ENCODE results near the gene INTS1. TPM values are rescaled to one million over a fixed set of nuclear protein-coding genes. Genes with fewer than 3 reads are reported as not detected.

Gene INTS1, protein sequence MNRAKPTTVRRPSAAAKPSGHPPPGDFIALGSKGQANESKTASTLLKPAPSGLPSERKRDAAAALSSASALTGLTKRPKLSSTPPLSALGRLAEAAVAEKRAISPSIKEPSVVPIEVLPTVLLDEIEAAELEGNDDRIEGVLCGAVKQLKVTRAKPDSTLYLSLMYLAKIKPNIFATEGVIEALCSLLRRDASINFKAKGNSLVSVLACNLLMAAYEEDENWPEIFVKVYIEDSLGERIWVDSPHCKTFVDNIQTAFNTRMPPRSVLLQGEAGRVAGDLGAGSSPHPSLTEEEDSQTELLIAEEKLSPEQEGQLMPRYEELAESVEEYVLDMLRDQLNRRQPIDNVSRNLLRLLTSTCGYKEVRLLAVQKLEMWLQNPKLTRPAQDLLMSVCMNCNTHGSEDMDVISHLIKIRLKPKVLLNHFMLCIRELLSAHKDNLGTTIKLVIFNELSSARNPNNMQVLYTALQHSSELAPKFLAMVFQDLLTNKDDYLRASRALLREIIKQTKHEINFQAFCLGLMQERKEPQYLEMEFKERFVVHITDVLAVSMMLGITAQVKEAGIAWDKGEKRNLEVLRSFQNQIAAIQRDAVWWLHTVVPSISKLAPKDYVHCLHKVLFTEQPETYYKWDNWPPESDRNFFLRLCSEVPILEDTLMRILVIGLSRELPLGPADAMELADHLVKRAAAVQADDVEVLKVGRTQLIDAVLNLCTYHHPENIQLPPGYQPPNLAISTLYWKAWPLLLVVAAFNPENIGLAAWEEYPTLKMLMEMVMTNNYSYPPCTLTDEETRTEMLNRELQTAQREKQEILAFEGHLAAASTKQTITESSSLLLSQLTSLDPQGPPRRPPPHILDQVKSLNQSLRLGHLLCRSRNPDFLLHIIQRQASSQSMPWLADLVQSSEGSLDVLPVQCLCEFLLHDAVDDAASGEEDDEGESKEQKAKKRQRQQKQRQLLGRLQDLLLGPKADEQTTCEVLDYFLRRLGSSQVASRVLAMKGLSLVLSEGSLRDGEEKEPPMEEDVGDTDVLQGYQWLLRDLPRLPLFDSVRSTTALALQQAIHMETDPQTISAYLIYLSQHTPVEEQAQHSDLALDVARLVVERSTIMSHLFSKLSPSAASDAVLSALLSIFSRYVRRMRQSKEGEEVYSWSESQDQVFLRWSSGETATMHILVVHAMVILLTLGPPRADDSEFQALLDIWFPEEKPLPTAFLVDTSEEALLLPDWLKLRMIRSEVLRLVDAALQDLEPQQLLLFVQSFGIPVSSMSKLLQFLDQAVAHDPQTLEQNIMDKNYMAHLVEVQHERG (N-terminal part only)
- 10 to 100 TPM; 26.9 to 42.4 TPM for total RNA-seq
- long read RNA-seq, partial matches to known transcripts = 68 of 72 reads
- long read RNA-seq, other reads (novel, unspliced or antisense) = 4 of 72 reads

GRCh38 chr7:1503816-1504775 is at the start of gene INTS1:
TSS of gene INTS1 (minus strand) at chr7:1504389. CDS start at chr7:1503960, 429 bp downstream.
- peak; percentile 93 for DNase-seq
- intact Hi-C loops (cut with DNase I) = loop anchor here (5.0 to 10.0 kb wide), 2 partner anchors 51 to 53 kb away; partner anchors contain the start of gene TMEM184A (in 2 of the 2)
- ATAC-seq = peak; percentile 92 to 94

DNA sequence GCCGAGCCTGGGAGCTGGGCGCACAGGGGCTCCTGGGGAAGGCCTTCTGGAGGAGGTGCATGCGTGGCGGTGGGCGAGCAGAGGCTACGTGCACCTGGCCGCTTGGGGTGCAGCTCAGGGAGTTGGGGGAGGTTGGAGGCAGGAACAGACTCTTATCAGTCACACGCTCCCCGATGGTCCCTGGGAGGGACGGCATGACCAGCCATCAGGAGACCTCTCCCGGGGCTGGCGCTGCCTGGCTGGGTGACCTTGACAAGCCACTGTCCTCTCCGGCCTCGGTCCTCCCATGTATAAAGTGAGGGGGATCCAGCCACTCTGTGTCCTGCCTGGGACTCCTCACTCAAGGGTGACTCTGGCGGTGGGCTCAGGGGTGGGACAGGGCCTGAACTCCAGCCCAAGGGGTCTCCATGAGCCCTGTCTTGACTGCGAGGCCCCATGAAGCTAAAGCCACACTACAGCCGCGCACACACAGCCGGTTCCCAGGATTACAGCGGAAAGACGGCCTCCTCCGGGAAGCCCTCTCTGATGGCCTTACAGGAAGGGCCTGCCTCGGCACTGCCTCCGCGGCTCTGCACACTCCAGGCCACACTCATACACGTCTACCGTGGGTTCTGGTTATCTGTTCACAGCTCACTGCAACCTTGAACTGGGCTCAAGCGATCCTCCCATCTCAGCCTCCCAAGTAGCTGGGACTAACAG is 49.5 kb upstream of the INTS1 start:
- peak; percentile 14 for DNase-seq
- intact Hi-C loops (cut with DNase I) = loop anchor here in 1 of 2 donors (10.0 kb wide), 1 partner anchor 49 kb away; the partner anchor contains the start of gene INTS1

DNA sequence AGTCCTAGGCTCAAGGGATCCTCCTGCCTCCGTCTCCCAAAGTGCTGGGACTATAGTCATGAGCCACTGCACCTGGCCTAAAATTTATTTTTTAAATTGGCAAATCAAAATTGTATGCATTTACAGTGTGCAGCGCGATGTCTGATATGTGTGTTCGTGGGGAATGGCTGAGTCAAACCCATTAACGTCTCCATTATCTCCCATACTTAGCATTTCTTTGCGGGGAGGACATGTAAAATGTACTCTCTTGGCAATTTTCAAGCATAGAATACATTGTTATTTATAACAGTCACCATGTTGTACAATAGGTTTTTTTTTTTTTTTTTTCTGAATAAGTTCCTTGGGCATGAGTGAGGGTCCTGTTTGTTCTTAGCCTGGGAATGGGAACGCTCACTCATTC is 48.0 kb upstream of the INTS1 start:
- intact Hi-C loops (cut with DNase I) = loop anchor here in 1 of 2 donors (10.0 kb wide), 1 partner anchor 47 kb away; the partner anchor contains the start of gene INTS1
- ATAC-seq (no peak), DNase-seq (no peak)

More for the DNA sequence above, 49.5 kb upstream of the INTS1 start:
- no peak for ATAC-seq

- ATAC-seq (no peak), DNase-seq (no peak)
- intact Hi-C loops (cut with DNase I) = loop anchor here in 1 of 2 donors (10.0 kb wide), 1 partner anchor 46 kb away; the partner anchor contains the start of gene INTS1
Observed at GRCh38 chr7:1550846-1551155, 46.6 kb upstream of the INTS1 start.

DNA sequence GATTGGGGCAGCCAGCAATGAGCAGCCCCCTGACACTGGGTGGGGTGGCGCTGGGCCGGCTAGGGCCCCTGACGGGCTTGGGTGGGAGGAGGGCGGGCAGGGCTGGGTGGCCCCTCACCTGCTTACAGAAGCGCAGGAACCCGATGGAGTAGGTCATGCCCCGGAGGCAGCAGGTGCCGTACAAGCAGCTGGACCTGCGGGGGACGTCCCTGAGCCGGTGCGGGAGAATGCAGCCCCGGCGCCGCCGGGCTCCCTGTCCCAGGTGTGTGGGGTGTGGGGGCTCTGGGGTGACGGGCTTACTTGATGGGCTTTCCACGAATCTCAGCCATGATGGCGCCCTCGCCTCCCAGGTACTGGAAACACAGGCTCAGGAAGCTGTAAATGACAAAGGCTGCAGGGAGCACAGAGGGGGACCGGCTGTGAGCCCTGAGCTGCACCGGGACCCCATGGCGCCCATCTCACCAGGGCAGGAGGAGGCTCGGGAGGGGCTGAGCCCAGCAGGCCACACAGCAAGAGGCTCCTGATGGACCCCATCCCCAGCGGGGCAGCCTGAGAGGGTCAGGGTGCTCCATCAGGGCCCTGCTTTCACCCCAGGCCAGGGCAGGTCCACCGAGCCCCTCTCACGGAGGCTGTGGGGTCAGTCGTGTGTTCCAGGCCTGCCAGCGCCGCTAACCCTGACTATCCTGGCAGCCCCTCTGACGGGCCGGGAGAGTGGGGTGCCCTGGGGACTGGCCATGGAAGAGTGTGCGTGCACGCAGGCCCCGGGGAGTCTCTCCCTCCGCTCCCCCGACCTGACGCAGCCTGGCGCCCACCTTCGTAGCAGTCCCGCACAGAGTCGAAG is 46.0 kb upstream of the INTS1 start:
- ATAC-seq (no peak), DNase-seq (no peak)
- intact Hi-C loops (cut with DNase I) = loop anchor here in 1 of 2 donors (10.0 kb wide), 1 partner anchor 45 kb away; the partner anchor contains the start of gene INTS1

GRCh38 chr7:1549357-1550004 is 45.3 kb upstream of the INTS1 start:
- intact Hi-C loops (cut with DNase I) = loop anchor here in 1 of 2 donors (10.0 kb wide), 1 partner anchor 45 kb away; the partner anchor contains the start of gene INTS1
- DNase-seq = no peak
- no peak for ATAC-seq

- intact Hi-C loops (cut with DNase I) = no loop called here
- no peak for ATAC-seq
- DNase-seq = no peak
Observed at GRCh38 chr7:1548944-1549343, 44.8 kb upstream of the INTS1 start.

GRCh38 chr7:1548438-1548831 is 44.2 kb upstream of the INTS1 start:
- intact Hi-C loops (cut with DNase I) = no loop called here
- ATAC-seq (no peak), DNase-seq (no peak)

GRCh38 chr7:1547777-1548437 is 43.7 kb upstream of the INTS1 start:
- DNase-seq = no peak
- intact Hi-C loops (cut with DNase I) = no loop called here
- no peak for ATAC-seq

GRCh38 chr7:1546909-1547776 is 43.0 kb upstream of the INTS1 start:
- ATAC-seq (no peak), DNase-seq (no peak)
- intact Hi-C loops (cut with DNase I) = no loop called here

DNA sequence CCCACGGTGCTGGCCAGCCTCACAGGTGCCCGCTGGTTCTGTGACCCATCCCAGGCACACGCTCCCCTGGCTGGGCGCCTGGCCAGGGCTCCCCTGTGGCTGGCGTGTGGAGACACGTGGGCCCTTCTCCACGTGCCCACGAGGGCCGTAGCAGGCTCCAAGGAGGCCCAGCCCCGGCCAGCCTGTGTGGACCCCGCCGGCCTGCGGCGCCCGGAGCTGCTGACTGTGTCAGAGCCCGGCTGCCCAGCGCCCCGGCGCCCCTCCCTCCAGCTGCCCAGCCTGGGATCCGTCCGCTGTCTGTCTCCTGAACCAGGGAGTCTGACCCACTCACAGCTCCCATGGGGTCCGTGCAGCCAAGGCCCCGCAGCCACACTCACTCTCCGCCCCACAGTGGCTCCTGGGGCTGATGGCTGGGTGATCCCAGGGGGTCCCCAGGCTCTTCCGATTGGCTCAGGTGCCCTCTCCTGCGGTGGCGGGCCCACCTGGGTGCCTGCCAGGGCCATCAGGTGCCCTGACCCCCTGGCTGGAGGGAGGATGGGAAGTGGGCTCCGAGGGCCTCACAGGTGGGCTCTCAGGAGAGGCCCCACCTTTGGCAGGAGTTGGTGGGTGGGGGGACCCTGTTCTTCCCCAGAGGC is 42.2 kb upstream of the INTS1 start:
- DNase-seq (no peak), ATAC-seq (no peak)

DNA sequence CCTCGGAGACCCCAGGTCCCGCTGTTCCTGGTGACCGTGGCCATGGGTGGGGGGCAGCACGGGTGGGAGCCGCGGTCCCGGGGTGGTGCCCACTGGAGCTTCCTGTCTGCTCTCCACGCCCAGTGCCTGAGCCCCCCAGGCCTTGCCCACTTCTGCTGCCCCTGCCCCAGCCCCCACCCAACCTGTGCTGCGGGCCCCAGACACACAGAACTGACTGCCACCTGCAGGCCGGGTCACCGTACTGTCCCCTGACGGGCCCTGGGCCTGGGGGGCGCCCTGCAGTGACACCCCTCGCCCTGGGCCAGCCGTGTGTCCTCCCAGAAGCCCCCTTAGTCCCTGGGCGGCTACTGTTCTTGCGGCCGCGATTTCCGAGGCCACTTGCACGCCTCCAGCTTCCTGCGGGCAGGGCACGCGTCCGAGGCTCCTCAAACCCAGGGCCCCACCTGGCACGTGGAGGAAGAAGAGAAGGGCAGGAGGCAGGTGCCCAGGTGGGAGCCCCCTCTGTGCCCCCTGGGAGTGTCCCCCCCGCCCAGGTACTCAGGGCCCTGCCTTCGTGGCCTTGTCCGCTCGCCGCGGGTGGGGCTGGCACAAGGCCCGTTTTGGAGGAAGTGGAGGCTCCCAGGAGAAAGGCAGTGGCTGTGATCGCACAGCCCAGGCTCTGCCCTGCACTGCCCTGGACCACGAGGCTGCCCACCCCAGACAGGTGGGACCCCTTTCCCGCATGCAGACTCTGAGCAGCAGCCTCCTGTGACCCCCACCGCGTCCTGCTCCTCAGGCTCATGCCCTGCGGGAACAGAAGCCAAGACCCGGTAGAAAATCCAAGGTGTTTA is 41.4 kb upstream of the INTS1 start:
- no peak for DNase-seq
- intact Hi-C loops (cut with DNase I) = no loop called here
- ATAC-seq = no peak

More for the DNA sequence above, 42.2 kb upstream of the INTS1 start:
- intact Hi-C loops (cut with DNase I) = no loop called here

GRCh38 chr7:1544896-1545416 is 40.8 kb upstream of the INTS1 start:
- DNase-seq (no peak), ATAC-seq (no peak)
- intact Hi-C loops (cut with DNase I) = no loop called here
